Endothelial cell of umbilical vein (primary cell): ENCODE measurements around the gene IFI35. TPM values are rescaled to one million over a fixed set of nuclear protein-coding genes. Genes with fewer than 3 reads are reported as not detected.

ENCODE experiments used
- BruUV-seq: library from RNA; stranded (reverse); fragments of 400-500 nt; replicated peaks from 2 replicates; lab custom pipeline; 2021; lab: Mats Ljungman, UMichigan
- CTCF ChIA-PET: fragments of 300-600, 350-600 bp; sonication (Branson Sonifier 250); formaldehyde crosslinking; loops from one replicate; lab custom pipeline; 2021; ENCODE audit warnings: antibody characterized with exemption, inconsistent platforms; lab: Charles Lee
- POLR2A ChIA-PET: fragments of 300-600, 350-600 bp; sonication (Branson Sonifier 250); formaldehyde crosslinking; loops from one replicate; lab custom pipeline; 2021; ENCODE audit warnings: antibody characterized with exemption, inconsistent platforms; lab: Charles Lee
- DNase-seq: peaks from one replicate; pipeline ENCODE4 v3.0.0-alpha.2; 2011; ENCODE audit warnings: low read depth, low spot score
- FAIRE-seq: peaks from 2 replicates; lab custom pipeline; 2011; peaks lifted over from hg19 to GRCh38; lab: Jason Lieb, UNC
- H2AFZ ChIP-seq: 2 replicates; pipeline ENCODE4 v1.6.0; 2012; ENCODE audit warnings: low read depth, low read length, control low read depth, inconsistent platforms
- H3K27ac ChIP-seq: 2 replicates; pipeline ENCODE4 v1.5.1; 2011; ENCODE audit warnings: low read depth, mild to moderate bottlenecking, control low read depth, low read length, moderate library complexity; ENCODE audit not compliant: insufficient read depth
- H3K27me3 ChIP-seq, 2 experiments: 2 replicates each; pipeline versions ENCODE4 v1.6.0 to v1.6.1; 2011; ENCODE audit warnings: low read length in 2 of 2, mixed read lengths in 1 of 2; ENCODE audit not compliant: control insufficient read depth in 2 of 2, insufficient read depth in 2 of 2
- H3K36me3 ChIP-seq, 2 experiments: 2 replicates in 1 of 2; 3 replicates in 1 of 2; pipeline ENCODE4 v1.5.1; 2011; ENCODE audit warnings: low read length in 2 of 2, mild to moderate bottlenecking in 1 of 2, moderate library complexity in 1 of 2; ENCODE audit not compliant: control insufficient read depth in 2 of 2, insufficient read depth in 2 of 2; ENCODE audit errors: extremely low read depth in 1 of 2
- H3K4me1 ChIP-seq: 3 replicates; pipeline ENCODE4 v1.5.1; 2011; ENCODE audit warnings: mild to moderate bottlenecking, low read length; ENCODE audit not compliant: control insufficient read depth, insufficient read depth; ENCODE audit errors: extremely low read depth
- H3K4me2 ChIP-seq: 2 replicates; pipeline ENCODE4 v1.6.1; 2011; ENCODE audit warnings: low read length, control low read depth, mixed read lengths; ENCODE audit not compliant: insufficient read depth
- H3K4me3 ChIP-seq, 3 experiments: fragments of 200-600 bp in 1 of 3; sonication (generic), shearing (Covaris generic) in 1 of 3; replicated peaks in 1 of 3; 2 replicates each; pipeline ENCODE4 v1.5.1; 2011 to 2016; ENCODE audit warnings: control low read depth in 3 of 3, low read length in 3 of 3, mild to moderate bottlenecking in 2 of 3, inconsistent platforms in 1 of 3, low read depth in 1 of 3, moderate library complexity in 1 of 3; ENCODE audit not compliant: insufficient read depth in 1 of 3
- H3K79me2 ChIP-seq: 2 replicates; pipeline ENCODE4 v1.6.0; 2012; ENCODE audit warnings: low read length, inconsistent platforms; ENCODE audit not compliant: control insufficient read depth, insufficient read depth
- H3K9ac ChIP-seq: replicated peaks from 2 replicates; pipeline ENCODE3; 2011; ENCODE audit warnings: low read length, control low read depth; ENCODE audit not compliant: insufficient read depth; ENCODE audit errors: extremely low read depth
- H3K9me1 ChIP-seq: replicated peaks from 3 replicates; pipeline ENCODE4 v1.6.0; 2011; ENCODE audit warnings: mild to moderate bottlenecking, low read length; ENCODE audit not compliant: control insufficient read depth, insufficient read depth; ENCODE audit errors: extremely low read depth
- H3K9me3 ChIP-seq: replicated peaks from 2 replicates; pipeline ENCODE4 v1.5.1; 2012; ENCODE audit warnings: low read length, inconsistent platforms; ENCODE audit not compliant: control insufficient read depth, insufficient read depth
- H4K20me1 ChIP-seq: replicated peaks from 2 replicates; pipeline ENCODE3; 2011; ENCODE audit warnings: mild to moderate bottlenecking, low read length; ENCODE audit not compliant: control insufficient read depth, insufficient read depth; ENCODE audit errors: extremely low read depth
- CTCF ChIP-seq, 2 donors: IDR thresholded peaks; 1 replicate in 1 of 2; 2 replicates in 1 of 2; pipeline ENCODE4 v1.5.1; 2011; ENCODE audit warnings: low read length in 2 of 2, mild to moderate bottlenecking in 2 of 2, moderate library complexity in 2 of 2, control low read depth in 1 of 2, inconsistent platforms in 1 of 2, low read depth in 1 of 2; ENCODE audit not compliant: insufficient read depth in 1 of 2; ENCODE audit errors: extremely low read depth in 1 of 2
- EZH2 ChIP-seq: IDR thresholded peaks from 2 replicates; pipeline ENCODE4 v1.6.1; 2012; ENCODE audit warnings: borderline replicate concordance, low read depth, mild to moderate bottlenecking, moderate library complexity, low read length, inconsistent platforms; ENCODE audit not compliant: severe bottlenecking
- FOS ChIP-seq: IDR thresholded peaks from 2 replicates; pipeline ENCODE4 v1.6.1; 2011; ENCODE audit warnings: mild to moderate bottlenecking, low read length, moderate library complexity, borderline replicate concordance; ENCODE audit not compliant: insufficient read depth
- GATA2 ChIP-seq: IDR thresholded peaks from 2 replicates; pipeline ENCODE4 v1.7.0; 2011; ENCODE audit warnings: low read depth, mild to moderate bottlenecking, moderate library complexity, mixed read lengths, low read length; ENCODE audit not compliant: insufficient read length, insufficient read depth
- JUN ChIP-seq: IDR thresholded peaks from 2 replicates; pipeline ENCODE4 v1.6.1; 2011; ENCODE audit warnings: borderline replicate concordance, low read depth; ENCODE audit not compliant: insufficient read length, insufficient read depth
- MAX ChIP-seq: IDR thresholded peaks from 2 replicates; pipeline ENCODE4 v1.6.1; 2011; ENCODE audit not compliant: insufficient read depth, insufficient read length
- MYC ChIP-seq: IDR thresholded peaks from one replicate; pipeline ENCODE4 v1.6.1; 2011; ENCODE audit warnings: mild to moderate bottlenecking, low read depth, low read length
- POLR2A ChIP-seq: IDR thresholded peaks from 2 replicates; pipeline ENCODE4 v1.6.1; 2012; ENCODE audit warnings: low read depth, mild to moderate bottlenecking, control low read depth, low read length
- POLR2AphosphoS5 ChIP-seq: IDR thresholded peaks from 2 replicates; pipeline ENCODE4 v1.6.1; 2012; ENCODE audit warnings: low read depth, mild to moderate bottlenecking, control low read depth, low read length, moderate library complexity; ENCODE audit not compliant: insufficient read depth
- dilution Hi-C: fragments of 300-500 bp; cut with MboI; formaldehyde crosslinking; loops from one replicate; pipeline ENCODE4 v1.15.0; 2019; ENCODE audit warnings: low sequenced_read_pairs; ENCODE audit not compliant: extremely low pct_ligation_motif_present
- intact Hi-C: fragments of 100-400 bp; cut with micrococcal nuclease; formaldehyde crosslinking; loops from one replicate; pipeline ENCODE4 v1.10.0; 2022
- polyA plus RNA-seq, 4 experiments: library from polyadenylated mRNA; depleted of rRNA in 3 of 4; stranded (reverse) in 3 of 4; unstranded in 1 of 4; fragments of >200 nt; gene quantifications; 2 replicates each; pipeline versions ENCODE4 v1.2.1 to v1.2.3, GENCODE V29; 2011 to 2012; ENCODE audit warnings: missing spikeins in 1 of 4
- total RNA-seq: library from RNA; stranded (reverse); gene quantifications from 2 replicates; pipeline ENCODE4 v1.2.3, GENCODE V29; 2021

Gene IFI35
- total and polyA plus RNA-seq, 2 donors (not counting 3 experiments of a cell fraction or from before 2014, with no cell fraction given) = 11.1 to 22.5 TPM

GRCh38 chr17:43025766-43026537, 19.4 kb downstream of the IFI35 start:
- CTCF ChIA-PET = interaction anchor here (0.6 kb wide), 2 partner anchors 146 to 322 kb away, joined by 3 read pairs; partner anchors contain the start of gene NBR1
- peaks cover 3% of the 10 kb centered on the region for H3K4me1 ChIP-seq
- no peak overlapping the region for H3K4me3 ChIP-seq
- intact Hi-C loops = loop anchor here (2.0 kb wide), 1 partner anchor 99 kb away; the partner anchor contains the start of gene BRCA1
- POLR2A ChIA-PET = no interaction called here
- H3K36me3 ChIP-seq = no peaks in the 10 kb centered on the region
- H3K4me2 ChIP-seq = no peak overlapping the region
- BruUV-seq = no TSS peak
- H3K27ac ChIP-seq = no peak overlapping the region
- H2AFZ ChIP-seq = no peak overlapping the region
- DNase-seq (no peak), FAIRE-seq (no peak)
- no peak for TF ChIP-seq CTCF (IDR thresholded peaks at IDR 0.05; ENCODE audit: extremely low read depth in 1 of 2, insufficient read depth in 1 of 2, low read depth in 1 of 2, low read length in 2 of 2)
- no peak for TF ChIP-seq POLR2AphosphoS5
- no peak for TF ChIP-seq MAX
- no peak for TF ChIP-seq JUN
- no peak for TF ChIP-seq FOS
- no peak for TF ChIP-seq POLR2A
- no peak for TF ChIP-seq MYC
- TF ChIP-seq GATA2 = no peak
- TF ChIP-seq EZH2 = no peak
- H3K9ac ChIP-seq = no peak overlapping the region
- H3K9me3 ChIP-seq = no peaks in the 10 kb centered on the region
- peaks cover 11% of the 10 kb centered on the region for H3K79me2 ChIP-seq
- dilution Hi-C loops = no loop called here
- no peaks in the 10 kb centered on the region for H3K9me1 ChIP-seq
- H3K27me3 ChIP-seq = peaks cover 0 to 1% of the 10 kb centered on the region in 2 experiments
- no peaks in the 10 kb centered on the region for H4K20me1 ChIP-seq
